GM21360 (cell line): ENCODE data around the gene RBM33.
A peak's percentile ranks its signal among the peaks of the same experiment; 100 is the strongest.

Experiments used
- ATAC-seq: cut with Tn5 transposase; IDR thresholded peaks from one replicate; pipeline ENCODE4 v1.9.1; 2021; ENCODE audit warnings: mild to moderate bottlenecking, moderate library complexity; ENCODE audit not compliant: unreplicated experiment

The RBM33 gene

DNA sequence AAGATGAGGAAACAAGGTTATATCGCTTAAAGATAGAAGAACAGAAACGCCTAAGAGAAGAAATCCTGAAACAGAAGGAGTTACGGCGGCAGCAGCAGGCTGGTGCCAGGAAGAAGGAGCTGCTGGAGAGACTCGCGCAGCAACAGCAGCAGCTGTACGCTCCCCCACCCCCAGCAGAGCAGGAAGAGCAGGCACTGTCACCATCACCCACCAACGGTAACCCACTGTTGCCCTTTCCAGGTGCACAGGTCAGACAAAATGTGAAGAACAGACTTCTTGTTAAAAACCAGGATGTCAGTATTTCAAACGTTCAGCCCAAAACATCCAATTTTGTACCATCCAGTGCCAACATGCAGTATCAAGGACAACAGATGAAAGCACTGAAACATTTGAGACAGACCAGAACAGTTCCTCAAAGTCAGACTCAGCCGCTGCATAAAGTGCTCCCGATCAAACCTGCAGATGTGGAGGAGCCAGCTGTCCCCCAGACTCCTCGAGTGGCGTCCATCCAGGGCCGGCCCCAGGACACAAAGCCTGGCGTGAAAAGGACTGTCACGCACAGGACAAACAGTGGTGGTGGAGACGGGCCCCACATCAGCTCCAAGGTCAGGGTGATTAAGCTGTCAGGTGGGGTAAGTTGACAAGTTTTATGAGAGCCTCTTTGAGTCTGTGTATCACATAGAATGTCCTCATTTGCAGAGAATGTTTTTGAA lies 100.7 kb downstream of the RBM33 start:
- no peak for ATAC-seq

DNA sequence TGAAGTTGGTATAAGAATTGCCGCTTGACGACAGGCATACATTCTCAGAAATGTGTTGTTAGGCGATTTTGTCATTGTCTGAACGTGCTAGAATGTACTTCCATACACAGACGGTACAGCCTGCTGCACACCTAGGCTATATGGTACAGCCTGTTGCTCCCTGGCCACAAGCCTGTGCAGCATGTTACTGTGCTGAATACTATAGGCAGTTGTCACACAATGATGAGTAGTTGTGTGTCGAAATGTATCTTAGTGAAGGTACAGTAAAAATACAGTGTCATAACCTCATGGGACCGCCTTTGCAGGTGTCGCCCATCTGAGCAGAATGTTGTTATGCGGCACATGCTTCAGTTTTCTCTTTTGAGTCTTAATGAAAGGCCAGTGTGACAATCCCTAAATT lies 101.3 kb downstream of the RBM33 start:
- ATAC-seq, result no peak

DNA sequence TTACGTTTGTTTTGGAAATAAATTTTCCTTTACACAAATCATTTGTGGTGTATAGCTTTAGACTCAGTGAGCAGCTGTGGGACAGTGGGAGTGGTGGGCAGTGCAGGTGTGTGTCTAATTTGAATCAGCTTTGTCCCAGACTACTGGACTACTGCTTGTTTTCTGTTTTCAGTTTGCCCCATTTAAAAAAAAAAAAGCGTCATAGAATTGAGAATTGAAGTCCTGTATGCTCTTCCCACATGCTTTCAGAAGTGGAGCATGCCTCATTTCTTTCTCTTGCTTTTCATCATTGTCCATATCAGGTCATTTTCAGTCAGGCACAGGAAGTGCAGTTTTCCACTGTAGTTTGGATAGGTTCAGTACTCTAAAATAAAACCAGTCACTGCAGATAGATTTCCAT lies 101.7 kb downstream of the RBM33 start:
- ATAC-seq, result peak; percentile 80

DNA sequence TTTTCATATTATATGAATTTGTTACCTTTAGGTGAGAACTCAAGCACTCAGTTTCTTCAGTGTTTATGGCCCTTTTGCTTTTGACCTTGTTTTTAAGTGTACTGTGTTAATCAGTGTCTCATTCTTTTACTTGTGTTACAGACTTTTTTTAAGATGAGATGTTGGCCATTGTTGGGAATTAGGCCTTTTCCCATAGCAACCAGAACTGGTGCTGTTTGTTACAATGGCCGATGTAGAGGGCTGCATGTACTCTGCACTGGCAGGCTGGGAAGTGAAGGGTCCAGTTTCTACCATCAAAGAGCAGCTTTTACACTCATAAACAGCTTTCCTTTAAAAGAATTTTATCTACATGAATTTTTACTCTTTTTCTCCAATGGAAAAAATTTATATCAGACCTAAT lies 102.7 kb downstream of the RBM33 start:
- no peak for ATAC-seq

DNA sequence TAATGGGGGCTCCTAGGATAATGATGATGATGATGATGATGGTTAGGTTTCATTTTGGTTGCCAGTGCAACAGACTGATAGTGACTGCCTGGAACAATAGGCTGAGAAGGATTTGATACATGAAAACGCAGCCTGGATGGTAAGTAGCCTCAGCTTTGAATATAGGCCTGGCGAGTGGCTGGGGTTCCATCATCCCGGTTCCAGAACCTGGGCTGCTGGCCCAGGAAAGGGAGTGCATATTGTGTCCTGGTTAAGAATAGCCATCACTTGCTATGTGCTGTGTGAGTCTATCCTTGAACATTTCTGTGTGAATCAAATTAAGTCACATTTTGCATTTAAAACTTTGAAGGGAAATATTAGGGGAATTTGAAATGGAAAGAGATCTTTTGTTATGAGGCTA lies 105.1 kb downstream of the RBM33 start:
- no peak for ATAC-seq

DNA sequence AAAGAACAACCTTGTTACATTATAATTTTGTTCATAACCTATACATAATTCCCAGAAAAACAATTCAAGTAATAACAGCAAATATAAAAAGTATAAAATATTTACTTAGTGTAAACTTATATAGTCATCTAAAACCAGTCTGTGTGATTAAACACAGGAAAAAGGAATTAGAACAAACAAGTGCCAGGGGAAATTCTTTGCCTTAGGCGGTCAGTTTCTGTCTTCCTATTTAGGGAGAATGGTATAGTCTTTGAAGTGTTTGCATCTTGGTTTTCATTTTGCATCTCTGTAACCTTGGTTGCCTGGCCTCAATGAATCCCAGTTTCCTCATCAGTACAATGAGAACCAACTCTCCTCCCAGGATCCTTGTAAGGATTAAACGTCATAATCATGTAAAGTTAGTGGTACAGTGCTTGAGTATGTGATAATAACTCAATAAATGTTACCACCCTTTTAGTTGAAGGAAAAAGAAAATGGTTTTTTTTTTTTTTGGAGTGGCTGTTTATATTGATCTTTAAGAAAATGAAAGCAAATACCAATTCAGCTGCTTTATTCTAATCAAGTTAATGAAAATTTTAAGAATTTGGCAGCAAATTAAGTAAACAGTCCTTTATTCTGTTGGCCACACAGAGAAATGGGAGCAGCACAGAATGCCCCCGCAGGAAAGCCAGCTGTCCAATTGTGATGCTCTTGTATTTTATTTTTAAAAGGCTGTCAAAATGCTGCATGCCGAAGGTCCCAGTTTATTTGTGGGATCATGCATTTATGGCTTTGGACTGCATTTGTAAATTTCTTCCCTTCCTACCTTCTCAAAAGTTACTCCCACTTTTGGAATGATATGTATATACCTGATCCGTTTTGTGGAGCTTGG lies 106.0 kb downstream of the RBM33 start:
- ATAC-seq, result no peak

DNA sequence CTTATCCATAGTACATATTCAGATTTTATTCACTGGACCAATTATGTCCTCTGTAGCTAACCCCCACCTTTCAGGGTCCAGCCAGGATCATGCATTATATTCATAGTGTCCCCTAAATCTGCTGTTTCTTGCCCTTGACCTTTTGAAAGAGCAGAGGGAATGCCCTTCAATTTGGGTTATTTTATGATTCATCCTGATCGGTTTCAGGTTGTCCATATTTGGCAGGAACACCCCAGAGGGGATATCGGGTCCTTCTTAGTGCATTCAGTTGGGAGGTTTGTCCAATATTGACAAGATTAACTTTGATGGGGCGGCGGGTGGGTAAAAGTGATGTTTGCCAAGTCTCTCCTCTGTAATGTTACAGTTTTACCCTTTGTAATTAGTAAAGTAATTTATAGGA lies 106.9 kb downstream of the RBM33 start:
- no peak for ATAC-seq

DNA sequence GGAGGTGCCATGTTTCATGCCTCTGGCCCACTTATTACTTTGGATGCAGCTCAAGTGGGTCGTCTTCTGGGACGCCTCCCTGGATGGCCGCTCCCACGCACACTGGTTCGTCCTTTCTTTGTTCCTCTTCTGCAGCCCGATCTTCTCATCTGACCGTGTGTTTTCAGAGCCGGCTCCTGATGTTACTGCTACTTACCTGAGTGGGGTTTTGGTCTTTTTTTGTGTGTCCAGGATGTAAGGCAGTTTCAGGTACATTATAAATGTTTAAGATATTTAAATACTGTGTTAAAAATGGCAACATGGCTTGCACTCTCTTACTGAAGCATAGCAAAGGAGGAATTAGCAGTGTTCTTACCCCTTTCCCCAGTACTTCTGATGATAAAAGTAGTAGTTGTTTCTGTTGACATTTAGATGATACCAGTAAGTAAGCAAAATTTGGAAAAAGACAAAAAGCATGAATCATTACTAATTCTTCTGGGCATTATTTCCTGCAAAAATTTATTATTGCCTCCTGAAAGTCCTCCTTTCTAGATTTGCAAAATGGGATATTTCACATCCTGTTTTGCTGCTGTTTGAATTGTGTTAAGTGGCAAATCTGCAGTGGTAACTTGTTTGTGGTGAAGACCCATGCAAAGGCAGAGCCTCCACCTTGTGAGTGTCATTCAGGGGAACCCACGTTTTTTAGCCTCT lies 108.4 kb downstream of the RBM33 start:
- ATAC-seq, result peak; percentile 71

DNA sequence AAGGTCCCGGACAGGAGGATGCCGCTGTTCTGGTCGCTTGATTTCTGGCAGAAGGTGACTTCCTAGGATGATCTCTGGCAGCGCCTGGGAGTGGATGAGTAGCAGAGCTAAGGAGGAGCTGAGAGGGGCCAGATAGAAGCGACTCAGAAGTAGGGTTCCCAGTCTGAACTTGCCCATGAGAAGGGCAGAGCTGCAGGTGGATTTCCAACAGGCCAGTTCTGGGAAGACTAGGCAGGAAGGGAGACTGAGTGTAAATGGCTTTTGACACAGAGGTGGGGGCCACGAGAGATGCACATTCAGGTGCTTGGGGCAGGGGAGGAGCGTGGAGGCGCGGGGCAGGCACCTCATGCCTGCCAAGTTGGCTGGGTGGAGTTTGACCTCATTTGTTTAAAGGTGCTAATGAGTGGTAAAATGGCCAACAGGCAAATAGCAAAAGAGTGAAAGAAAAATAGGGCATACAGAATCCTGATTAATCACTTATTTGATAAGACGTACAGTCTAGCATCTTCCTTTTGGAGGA lies 109.0 kb downstream of the RBM33 start:
- ATAC-seq, result peak; percentile 3

DNA sequence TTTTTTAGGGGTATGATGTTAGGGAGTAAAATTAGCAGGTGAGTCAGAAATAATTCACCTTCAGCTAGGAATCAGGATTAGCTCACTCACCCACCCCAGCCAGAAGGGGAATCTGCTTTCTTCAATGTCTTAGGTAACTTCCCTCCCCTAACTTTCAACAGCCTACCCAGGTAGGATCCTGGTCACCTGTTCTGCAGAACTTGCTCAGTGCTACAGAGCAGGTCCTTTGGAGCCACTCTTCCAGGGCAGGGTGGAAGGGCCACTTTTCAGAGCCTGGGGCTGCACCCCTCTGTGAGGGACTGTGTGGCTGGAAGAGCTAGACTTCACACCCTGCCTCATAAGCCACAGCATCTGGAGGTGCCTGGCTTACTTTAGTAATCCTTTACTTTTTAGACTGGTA lies 109.7 kb downstream of the RBM33 start:
- no peak for ATAC-seq

DNA sequence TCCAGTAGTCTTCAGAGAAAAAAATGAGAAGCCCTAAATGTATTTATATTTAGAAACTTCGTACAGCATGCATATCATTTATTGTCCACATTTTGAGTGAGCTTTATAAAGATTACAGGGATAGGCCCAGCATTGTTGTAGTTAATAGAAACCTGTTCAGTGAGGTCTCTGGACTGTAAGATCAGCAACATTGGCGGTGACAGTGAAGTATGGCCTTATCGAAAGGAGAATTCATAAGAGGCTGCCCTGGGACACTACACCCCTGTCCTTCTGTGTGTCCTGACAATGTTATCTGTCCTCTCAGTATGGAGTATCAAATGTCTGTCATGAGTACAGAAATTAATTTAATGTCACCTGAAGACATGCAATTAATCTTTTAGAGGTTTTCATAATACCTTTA lies 110.6 kb downstream of the RBM33 start:
- no peak for ATAC-seq

DNA sequence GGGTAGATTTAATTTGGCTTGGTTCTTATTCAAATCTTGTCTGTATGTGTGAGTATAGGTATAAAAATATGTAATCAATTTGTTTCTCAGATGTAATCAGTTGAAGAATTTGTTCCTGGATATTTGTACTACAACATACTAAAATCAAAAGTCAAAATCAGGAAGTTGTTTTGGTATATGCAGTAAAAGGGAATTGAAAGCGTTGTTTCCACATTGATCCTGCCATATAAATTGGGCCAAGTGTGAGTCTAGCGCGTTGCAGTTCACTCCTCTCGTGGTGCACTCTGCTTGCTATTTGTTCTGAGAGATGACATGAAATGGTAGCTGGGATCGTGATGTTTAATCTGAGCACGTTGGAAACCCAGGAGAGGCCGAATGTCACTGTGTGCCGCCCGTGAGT lies 111.9 kb downstream of the RBM33 start:
- ATAC-seq, result no peak

DNA sequence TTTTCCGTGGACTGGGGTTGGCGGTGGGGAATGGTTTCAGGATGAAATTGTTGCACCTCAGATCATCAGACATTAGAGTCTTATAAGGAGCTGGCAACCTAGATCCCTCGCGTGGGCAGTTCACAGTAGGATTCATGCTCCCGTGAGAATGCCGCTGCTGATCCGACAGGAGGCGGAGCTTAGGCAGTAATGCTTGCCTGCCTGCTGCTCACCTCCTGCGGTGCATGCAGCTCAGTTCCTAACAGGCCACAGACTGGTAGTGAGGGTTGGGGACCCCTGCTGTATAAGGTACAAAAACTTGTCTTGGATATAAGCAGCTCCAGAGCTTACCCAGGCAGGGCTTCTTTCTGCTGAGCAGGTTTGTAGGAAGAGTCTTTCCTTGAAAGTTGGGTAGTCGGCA lies 113.9 kb downstream of the RBM33 start:
- ATAC-seq, result no peak

DNA sequence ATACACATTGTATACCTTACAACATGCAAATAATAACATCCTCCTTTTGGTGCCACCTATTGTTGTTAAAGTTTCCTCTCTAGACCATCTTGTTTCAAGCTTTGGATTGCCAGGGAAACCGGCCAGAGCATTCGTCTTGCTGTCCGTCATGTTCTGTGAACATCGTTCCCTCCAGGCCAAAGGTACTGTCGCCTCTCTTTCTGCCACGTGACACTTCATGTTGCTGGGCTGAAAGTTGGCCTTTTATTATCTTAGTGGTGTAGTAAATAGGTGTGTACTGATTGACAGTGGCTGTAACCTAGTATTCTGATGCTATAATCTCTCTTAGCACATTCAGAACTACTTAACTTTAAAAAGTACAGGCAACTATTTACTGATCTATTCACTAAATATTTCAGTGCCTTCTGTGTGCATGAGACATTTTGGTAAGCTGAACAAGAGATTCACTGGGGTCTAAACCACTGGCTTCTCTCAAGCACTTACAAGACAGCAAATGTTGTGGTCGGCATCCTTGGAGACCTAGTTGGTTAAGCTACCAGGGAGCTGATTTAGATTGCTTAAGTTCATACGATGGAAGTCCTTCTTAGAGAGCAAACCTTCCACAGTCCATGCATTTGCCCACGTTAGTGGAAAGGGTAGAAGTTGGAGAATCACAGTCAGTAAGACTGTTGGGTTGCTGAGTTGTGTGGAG lies 115.4 kb downstream of the RBM33 start:
- no peak for ATAC-seq

DNA sequence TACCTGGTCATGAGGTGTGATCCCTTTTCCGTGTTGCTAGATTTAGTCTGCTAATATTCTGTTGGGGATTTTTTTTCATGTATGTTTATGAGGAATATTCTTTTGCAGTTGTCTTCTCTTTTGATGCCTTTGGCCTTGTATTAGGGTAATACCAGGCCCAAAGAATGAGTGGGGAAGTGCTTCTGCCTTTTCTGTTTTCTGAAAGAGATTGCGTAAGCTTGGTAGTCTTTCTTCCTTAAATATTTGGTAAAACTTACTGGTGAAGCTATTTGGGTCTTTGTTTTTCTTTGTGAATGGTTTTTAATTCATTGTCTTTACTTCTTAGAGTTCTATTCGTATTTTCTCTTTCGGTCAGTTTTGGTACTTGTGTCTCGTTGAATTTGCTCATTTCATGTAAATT lies 116.7 kb downstream of the RBM33 start:
- no peak for ATAC-seq

DNA sequence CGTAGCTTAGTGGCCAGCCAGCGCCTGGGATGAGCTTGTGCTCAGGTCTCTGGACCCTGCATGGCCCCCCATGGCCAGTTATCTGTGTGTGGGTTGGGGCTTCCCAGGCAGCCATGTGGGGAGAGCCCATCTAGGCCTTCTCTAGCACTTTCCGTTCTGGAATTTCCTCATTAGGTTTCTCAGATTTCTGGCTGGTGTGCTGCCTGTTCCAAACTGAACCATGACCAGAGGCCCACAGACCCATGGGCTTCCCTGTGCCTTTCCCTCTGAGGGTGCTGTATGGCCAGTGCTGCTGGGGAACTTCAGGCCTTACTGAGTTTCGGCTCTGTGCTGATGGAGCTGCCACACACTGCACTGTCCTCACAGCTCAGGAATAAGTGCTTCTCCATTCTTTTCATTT lies 117.6 kb downstream of the RBM33 start:
- ATAC-seq, result no peak

DNA sequence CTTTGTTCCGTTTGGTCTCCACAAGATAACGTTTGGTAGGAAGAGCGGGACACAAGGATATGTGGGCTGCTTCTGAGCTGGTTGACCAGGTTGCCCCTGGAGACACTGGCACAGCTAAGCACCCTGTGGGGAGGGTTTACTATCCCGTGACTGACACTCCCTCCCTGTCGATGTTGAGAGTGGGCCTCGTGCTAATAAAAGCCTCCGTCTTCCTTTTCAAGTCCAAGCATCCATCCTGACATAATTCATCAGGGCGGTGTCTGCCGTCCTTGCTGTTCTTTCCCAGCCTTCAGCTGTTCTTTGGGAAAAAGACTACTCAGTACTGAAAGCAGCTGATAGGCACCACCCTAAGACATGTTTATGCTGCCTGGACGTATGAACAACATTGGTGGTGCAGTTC lies 118.2 kb downstream of the RBM33 start:
- no peak for ATAC-seq

DNA sequence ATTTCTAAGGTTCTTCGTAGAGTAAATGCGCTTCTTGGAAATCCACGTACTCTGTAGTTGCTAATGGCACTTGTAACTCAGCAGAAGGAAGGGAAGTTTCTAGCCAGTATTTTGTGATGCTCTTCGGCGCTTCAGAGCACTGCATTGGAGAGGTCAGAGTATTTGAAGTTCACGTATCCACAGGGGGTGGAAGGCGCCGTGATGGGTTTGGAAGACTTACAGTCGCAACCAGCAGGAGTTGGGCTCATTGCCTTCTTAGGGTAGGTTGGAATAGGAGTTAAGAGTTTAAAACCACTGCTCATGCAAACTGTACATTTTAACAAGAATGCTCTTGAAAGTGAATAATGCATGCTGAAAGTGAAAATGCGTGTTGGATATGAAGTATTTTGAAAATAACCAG lies 118.7 kb downstream of the RBM33 start:
- no peak for ATAC-seq

DNA sequence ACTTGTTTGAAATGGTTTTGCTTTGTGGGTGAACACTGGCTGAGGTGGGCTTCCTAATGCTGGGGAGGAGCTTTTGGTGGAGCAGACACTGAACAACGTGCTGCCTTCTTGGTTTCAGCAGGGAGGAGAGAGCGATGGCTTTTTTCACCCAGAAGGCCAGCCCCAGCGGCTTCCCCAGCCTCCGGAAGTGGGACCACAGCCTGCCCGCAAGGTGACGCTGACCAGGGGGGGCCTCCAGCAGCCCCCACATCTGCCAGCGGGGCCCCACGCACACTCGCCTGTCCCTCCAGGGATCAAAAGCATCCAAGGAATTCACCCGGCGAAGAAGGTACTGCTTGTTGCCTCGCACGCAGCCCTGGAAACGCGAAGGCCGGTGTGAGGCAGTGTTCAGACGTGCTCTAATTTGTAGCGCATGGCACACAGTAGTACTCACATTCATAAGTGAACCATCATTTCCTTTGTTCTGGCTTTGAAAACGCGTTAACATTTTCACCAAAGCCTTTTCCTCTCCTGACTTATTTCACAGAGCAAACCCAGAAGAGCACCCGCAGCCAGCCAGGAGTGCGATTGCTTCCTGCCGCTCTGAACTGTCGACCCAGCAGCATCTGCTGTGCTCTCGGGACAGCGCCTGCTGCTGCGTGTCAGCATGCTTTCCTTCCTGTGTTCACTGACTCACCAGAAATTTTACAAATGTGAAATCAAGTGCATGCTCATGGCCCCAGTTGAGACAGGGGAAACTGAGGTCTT lies 119.4 kb downstream of the RBM33 start:
- ATAC-seq, result no peak

DNA sequence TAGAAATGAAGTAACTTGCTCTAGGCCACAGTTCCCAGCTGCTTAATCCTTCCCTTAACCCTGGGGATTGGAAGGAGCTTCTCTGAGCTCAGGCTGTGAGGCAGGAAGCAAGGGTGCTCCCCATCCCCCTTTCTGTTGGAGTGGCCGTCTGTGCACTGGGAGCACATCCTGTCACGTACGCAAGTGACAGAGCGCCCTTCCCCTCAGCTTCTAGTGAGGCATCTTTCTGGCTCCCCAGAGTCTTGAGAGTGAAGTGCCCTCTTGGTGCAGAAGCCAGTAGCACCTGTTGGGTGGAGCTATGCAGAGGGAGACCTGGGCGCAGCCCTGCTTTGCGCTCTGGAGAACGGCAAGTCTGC lies 120.0 kb downstream of the RBM33 start:
- ATAC-seq, result no peak
